ENCODE results near the gene CEP135. TPM values are rescaled to one million over a fixed set of nuclear protein-coding genes. Genes with fewer than 3 reads are reported as not detected.

Gene CEP135
- total and polyA plus RNA-seq, 2 donors (not counting 3 experiments of a cell fraction or from before 2014, with no cell fraction given): 2.8 to 15.3 TPM

GRCh38 chr4:55931833-55932232 lies 16.9 kb upstream of the CEP135 start:
- intact Hi-C loops (cut with micrococcal nuclease): no loop called here
- CTCF ChIA-PET: interaction anchor here (2.4 kb wide), 1 partner anchor 17 kb away, joined by 11 read pairs; the partner anchor contains the start of gene CEP135

More at GRCh38 chr4:55931833-55932232, 16.9 kb upstream of the CEP135 start:
- H2AFZ ChIP-seq (ENCODE audit: low read depth, low read length): no peak overlapping the region
- POLR2A ChIA-PET: no interaction called here
- no peak overlapping the region for H3K27ac ChIP-seq (ENCODE audit: insufficient read depth, low read depth, low read length)
- no peak for FAIRE-seq
- H3K9me3 ChIP-seq (replicated peaks; ENCODE audit: control insufficient read depth, insufficient read depth, low read length): no peaks in the 10 kb centered on the region
- no peaks in the 10 kb centered on the region for H3K79me2 ChIP-seq (ENCODE audit: control insufficient read depth, insufficient read depth, low read length)
- DNase-seq (ENCODE audit: low read depth, low spot score): no peak
- H3K4me3 ChIP-seq (replicated peaks in 1 of 3; ENCODE audit: insufficient read depth in 1 of 3, low read depth in 1 of 3, low read length in 3 of 3): no peak overlapping the region
- no peaks in the 10 kb centered on the region for H4K20me1 ChIP-seq (replicated peaks; ENCODE audit: control insufficient read depth, extremely low read depth, insufficient read depth, low read length)
- H3K9ac ChIP-seq (replicated peaks; ENCODE audit: extremely low read depth, insufficient read depth, low read length): no peak overlapping the region
- dilution Hi-C loops (cut with MboI; ENCODE audit: extremely low pct_ligation_motif_present, low sequenced_read_pairs): no loop called here
- no TSS peak for BruUV-seq (replicated peaks)
- no peaks in the 10 kb centered on the region for H3K4me1 ChIP-seq (ENCODE audit: control insufficient read depth, extremely low read depth, insufficient read depth, low read length)
- no peaks in the 10 kb centered on the region for H3K27me3 ChIP-seq (ENCODE audit: control insufficient read depth in 2 of 2, insufficient read depth in 2 of 2, low read length in 2 of 2)
- H3K4me2 ChIP-seq (ENCODE audit: insufficient read depth, low read length): no peak overlapping the region
- no peaks in the 10 kb centered on the region for H3K9me1 ChIP-seq (replicated peaks; ENCODE audit: control insufficient read depth, extremely low read depth, insufficient read depth, low read length)
- no peak for TF ChIP-seq MYC (IDR thresholded peaks at IDR 0.05; ENCODE audit: low read depth, low read length)
- no peak for TF ChIP-seq FOS (IDR thresholded peaks at IDR 0.05; ENCODE audit: borderline replicate concordance, insufficient read depth, low read length)
- no peak for TF ChIP-seq CTCF (IDR thresholded peaks at IDR 0.05; ENCODE audit: extremely low read depth in 1 of 2, insufficient read depth in 1 of 2, low read depth in 1 of 2, low read length in 2 of 2)
- TF ChIP-seq JUN (IDR thresholded peaks at IDR 0.05; ENCODE audit: borderline replicate concordance, insufficient read depth, insufficient read length, low read depth): no peak
- no peak for TF ChIP-seq GATA2 (IDR thresholded peaks at IDR 0.05; ENCODE audit: insufficient read depth, insufficient read length, low read depth, low read length)
- TF ChIP-seq POLR2AphosphoS5 (IDR thresholded peaks at IDR 0.05; ENCODE audit: insufficient read depth, low read depth, low read length): no peak
- TF ChIP-seq MAX (IDR thresholded peaks at IDR 0.05; ENCODE audit: insufficient read depth, insufficient read length): no peak
- no peak for TF ChIP-seq EZH2 (IDR thresholded peaks at IDR 0.05; ENCODE audit: borderline replicate concordance, low read depth, low read length, severe bottlenecking)
- TF ChIP-seq POLR2A (IDR thresholded peaks at IDR 0.05; ENCODE audit: low read depth, low read length): no peak
- no peaks in the 10 kb centered on the region for H3K36me3 ChIP-seq (ENCODE audit: control insufficient read depth in 2 of 2, extremely low read depth in 1 of 2, insufficient read depth in 2 of 2, low read length in 2 of 2)
